ENCODE measurements around the gene CNTN1.

CNTN1 gene

GRCh38 chr12:40784102-40784501, 91.9 kb downstream of the CNTN1 start:
- no peak for DNase-seq

DNA sequence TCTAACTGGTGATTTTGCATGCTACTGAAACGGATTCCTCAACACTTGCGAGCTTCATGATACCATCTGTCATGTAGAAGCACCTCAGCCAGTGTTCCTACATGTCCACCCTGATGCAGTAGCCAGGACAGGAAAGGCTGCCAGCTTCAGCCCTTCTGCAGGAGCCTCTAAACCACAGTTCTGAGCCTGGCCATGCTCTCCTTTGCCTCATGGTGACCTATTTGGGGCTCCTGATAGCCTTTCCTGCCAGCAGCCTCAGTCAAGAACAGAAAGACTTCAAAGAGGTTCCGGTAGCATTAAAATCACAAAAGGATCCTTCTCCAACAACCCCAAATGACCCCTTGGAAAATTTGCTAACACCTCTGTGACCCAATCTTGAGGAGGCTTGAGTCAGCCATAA, 96.0 kb downstream of the CNTN1 start:
- no peak for DNase-seq

GRCh38 chr12:40792792-40793386, 100.7 kb downstream of the CNTN1 start:
- DNase-seq: no peak

GRCh38 chr12:40793471-40793870, 101.2 kb downstream of the CNTN1 start:
- DNase-seq: no peak

GRCh38 chr12:40794087-40794486, 101.8 kb downstream of the CNTN1 start:
- DNase-seq: no peak

- DNase-seq: no peak
Measured at GRCh38 chr12:40801082-40801481, 108.8 kb downstream of the CNTN1 start.

GRCh38 chr12:40801861-40802260, 109.6 kb downstream of the CNTN1 start:
- no peak for DNase-seq

DNA sequence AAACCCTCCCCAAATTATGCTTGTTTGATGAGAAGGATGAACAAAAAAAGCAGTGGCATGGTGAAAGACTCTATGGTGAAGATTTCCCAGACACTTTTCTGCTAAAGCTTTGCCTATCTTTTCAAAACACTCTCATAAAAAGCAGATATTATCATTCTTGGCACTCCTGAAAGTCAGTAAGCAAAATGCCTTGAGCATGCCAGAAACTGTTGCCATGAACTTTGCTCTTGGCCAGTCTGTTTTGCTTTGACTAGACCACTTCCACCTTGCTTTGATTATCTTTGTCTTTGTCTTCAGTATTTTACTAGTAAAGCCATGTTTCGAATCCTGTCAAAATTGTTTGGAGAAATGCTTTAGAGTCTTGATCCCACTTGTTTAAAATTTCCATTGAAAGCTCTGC, 110.4 kb downstream of the CNTN1 start:
- DNase-seq: no peak

GRCh38 chr12:40819436-40820108, 127.3 kb downstream of the CNTN1 start:
- no peak for DNase-seq

DNA sequence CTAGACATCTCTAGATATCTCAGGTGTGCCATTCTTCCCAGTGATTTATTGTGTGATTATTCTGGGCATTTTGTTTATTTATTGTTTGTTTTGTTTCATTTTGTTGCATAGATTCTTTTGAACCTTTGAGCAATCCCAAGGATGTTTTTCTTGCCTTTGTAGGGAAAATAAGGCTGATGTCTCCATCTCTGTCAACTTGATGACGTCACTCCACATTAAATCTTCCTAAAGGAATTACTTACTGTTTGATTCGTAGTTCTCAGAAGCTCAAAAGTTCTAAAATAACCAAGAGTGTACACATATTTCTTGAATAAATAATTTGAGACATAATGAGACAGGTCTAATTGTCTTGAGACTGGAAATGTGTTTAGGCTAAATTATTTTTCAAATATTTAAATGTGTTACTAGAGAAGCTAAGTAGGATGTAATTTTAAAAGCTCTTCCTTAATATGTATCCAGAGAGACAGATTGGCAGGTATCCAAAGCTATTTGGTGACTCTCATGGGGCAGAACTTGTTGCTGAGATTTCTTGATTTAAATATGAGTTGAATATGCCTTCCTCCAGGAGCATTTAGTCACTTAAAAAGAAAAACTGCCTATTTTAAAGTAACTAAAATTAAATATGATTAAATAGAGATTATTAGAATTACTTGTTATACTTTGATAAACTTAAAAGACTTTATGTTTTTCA, 128.7 kb downstream of the CNTN1 start:
- no peak for DNase-seq

- no peak for DNase-seq
Measured at GRCh38 chr12:40825156-40825555, 132.9 kb downstream of the CNTN1 start.

GRCh38 chr12:40827683-40828592, 135.7 kb downstream of the CNTN1 start:
- no peak for DNase-seq

DNA sequence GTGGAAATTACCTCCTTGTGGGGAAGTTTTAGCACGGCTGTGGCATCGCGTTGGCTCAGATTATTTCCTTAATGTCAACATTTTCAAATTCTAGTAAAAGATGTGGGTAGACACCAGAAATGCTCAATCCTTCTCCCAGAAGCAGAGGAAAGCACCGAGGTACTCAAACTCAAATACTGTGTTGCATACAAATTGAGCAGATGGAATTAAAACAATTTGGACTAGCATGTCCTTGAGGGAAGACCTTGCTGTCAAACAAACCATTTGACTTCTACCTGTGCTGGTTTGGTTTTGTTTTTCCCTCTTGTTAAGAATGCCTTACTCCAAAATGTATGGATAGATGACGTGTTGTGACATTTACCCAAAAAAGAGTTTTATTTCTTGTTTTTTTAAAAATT, 136.4 kb downstream of the CNTN1 start:
- no peak for DNase-seq

- no peak for DNase-seq
Measured at GRCh38 chr12:40829738-40830144, 137.5 kb downstream of the CNTN1 start.

DNA sequence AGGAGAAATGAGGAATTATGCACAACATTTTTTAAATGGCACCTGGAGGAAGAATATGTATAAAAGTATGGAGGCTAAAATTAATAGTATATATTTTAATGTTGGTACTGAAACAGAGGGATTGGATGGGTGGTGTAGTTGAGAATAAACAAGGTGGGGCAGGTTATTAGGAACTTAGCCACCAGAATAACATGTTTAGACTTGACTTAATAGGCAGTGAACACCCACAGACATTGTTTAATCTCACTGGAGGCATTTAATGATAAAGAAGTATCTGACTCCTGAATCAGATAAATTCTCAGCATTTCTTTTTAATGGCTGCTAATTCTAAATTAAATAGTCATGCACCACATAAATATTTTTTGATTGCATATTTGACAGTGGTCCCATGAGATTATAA, 139.7 kb downstream of the CNTN1 start:
- DNase-seq: no peak

DNA sequence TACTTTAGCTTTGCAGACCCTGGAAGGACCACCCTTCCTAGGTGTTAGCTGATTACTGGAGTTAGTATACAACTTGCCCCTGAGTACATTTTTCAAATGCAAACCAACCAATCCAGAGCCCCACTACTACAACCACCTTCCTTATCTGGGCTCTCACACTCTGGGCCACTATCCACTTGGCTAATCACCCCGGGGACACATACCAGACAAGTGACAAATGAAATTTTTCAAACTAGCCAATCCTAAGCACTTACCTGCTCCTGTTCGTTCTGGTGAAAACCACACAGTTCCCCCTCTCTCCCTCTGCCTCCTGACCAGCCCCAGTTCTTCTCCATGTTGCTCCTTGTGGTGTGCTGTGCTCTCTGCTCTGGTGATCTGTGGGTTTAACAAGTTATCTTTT, 140.4 kb downstream of the CNTN1 start:
- DNase-seq: no peak

GRCh38 chr12:40833818-40834217, 141.6 kb downstream of the CNTN1 start:
- DNase-seq: no peak

DNA sequence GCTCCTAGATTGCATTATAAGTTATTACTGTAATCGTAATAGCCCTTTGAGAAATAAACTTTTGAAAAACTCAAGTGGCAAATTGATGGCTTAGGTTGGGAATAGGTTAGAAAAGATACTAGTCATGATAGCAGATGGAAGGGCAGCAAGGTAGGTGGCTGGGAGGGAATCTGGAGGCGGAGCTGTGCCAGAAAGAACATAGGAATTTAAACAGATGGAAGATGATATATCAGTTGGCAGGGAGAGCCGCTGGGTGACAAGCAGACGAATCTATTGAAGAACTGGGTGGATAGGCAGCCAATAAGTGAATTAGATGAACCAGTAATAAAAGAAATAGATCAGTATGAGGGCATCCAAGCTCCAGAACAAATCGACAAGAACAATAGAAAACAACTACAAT, 142.1 kb downstream of the CNTN1 start:
- DNase-seq: no peak

GRCh38 chr12:40837891-40838429, 145.7 kb downstream of the CNTN1 start:
- DNase-seq: no peak

DNA sequence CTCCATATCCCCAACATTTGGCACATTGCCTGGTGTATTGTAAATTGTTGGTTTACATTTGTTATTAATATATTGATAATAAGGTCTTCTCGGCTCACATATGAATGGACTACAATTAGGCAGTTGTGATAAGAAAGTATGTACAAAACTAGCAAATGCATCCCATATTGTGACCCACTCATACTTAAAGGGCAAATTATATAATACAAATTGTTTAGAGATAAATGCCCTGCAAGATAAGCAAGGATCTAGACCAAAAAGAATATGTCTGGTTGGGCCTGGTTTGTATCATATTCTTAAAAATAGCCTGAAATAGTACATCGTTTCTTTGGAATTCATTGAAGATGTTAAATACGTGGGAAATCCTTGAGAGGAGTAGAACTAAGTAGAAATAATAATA, 151.3 kb downstream of the CNTN1 start:
- no peak for DNase-seq

DNA sequence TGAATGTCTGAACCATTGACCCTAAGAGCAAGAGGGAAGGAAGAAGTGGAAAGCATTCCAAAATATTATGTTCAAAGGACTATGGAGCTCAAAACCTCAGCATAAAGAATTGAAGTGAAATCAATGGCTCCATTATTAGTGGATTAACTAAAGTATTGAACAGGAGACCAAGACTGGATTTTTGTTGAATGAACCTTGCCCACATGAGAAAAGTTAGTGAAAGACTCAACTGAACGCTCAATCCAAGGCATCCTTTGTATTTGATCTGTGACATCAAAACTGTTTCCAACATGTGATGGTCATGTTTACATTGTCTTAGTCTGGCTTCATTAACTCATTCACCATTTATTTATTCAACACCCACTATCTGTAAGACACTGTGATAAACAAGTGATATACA, 161.0 kb downstream of the CNTN1 start:
- DNase-seq: no peak

DNA sequence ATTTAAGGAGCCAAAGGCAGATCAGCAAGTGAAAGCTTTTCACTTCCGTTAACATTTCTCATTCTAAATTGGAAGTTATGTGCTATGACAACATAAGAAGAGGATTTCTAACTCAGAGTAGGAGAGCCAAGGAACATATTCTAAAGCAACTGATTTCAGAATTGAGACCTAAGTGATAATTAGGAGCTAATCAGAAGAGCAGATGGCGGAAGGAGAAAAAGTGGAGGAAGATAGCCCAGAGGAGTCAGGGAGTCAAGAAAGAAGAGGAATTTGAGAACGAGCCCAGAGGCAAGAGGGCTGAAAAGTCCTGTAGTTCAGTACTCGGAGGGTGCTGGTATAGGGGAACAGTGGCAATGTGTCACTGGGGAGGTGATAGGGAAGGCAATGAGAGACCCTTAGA, 162.4 kb downstream of the CNTN1 start:
- no peak for DNase-seq

DNA sequence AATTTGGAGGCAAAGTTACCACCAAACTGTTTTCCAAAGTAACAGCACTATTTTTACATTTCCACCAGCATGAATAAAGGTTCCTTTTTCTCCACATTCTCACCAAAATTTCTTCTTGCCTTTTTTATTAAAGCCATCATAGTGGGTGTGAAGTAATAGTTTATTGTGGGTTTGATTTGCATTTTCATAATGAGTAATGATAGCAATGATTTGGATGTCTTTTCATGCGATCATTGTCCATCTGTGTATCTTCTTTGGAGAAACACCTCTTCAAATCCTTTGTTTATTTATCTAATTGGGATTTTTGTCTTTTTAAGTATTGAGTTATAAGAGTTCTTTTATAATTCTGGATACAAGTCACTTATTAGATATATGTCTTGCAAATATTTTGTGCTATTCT, 172.7 kb downstream of the CNTN1 start:
- DNase-seq: no peak

Measured in NCI-H1092 (cell line).